CD14-positive monocyte (primary cell): ENCODE data around the gene SAMD14. TPM values are rescaled to one million over a fixed set of nuclear protein-coding genes. Genes with fewer than 3 reads are reported as not detected.

ENCODE experiments used
- DNase-seq, 3 donors: peaks; one replicate each; pipeline ENCODE4 v3.0.0-alpha.2; 2011 to 2022
- H2AFZ ChIP-seq: 2 replicates; pipeline ENCODE4 v1.6.0; 2012; ENCODE audit warnings: mild to moderate bottlenecking, low read depth, low read length, inconsistent platforms; ENCODE audit not compliant: insufficient read depth, poor library complexity, severe bottlenecking
- H3K27ac ChIP-seq, 2 donors: 1 replicate in 1 of 2; 2 replicates in 1 of 2; pipeline ENCODE4 v1.5.1; 2012 to 2013; ENCODE audit warnings: low read length in 2 of 2, control low read depth in 1 of 2, inconsistent platforms in 1 of 2, low read depth in 1 of 2, mild to moderate bottlenecking in 1 of 2
- H3K27me3 ChIP-seq, 2 donors: one replicate each; pipeline versions ENCODE4 v1.6.0 to v1.6.1; 2011 to 2013; ENCODE audit warnings: low read length in 2 of 2; ENCODE audit not compliant: control insufficient read depth in 2 of 2, insufficient read depth in 2 of 2
- H3K36me3 ChIP-seq, 2 donors: replicated peaks in 1 of 2; 1 replicate in 1 of 2; 2 replicates in 1 of 2; pipeline versions ENCODE4 v1.5.1 to v1.6.1; 2012 to 2013; ENCODE audit warnings: low read length in 2 of 2, control low read depth in 1 of 2, inconsistent platforms in 1 of 2, mild to moderate bottlenecking in 1 of 2; ENCODE audit not compliant: insufficient read depth in 2 of 2, control insufficient read depth in 1 of 2
- H3K4me1 ChIP-seq, 2 donors: 1 replicate in 1 of 2; 2 replicates in 1 of 2; pipeline versions ENCODE4 v1.5.1 to v1.6.1; 2012 to 2013; ENCODE audit warnings: low read length in 2 of 2, control low read depth in 1 of 2, inconsistent platforms in 1 of 2, mild to moderate bottlenecking in 1 of 2, moderate library complexity in 1 of 2; ENCODE audit not compliant: insufficient read depth in 2 of 2, control insufficient read depth in 1 of 2
- H3K4me2 ChIP-seq: replicated peaks from 2 replicates; pipeline ENCODE3; 2012; ENCODE audit warnings: low read length, moderate library complexity, mild to moderate bottlenecking; ENCODE audit not compliant: poor library complexity, severe bottlenecking; ENCODE audit errors: extremely low read depth
- H3K4me3 ChIP-seq, 3 experiments: fragments of 200-600 bp in 1 of 3; sonication (generic) in 1 of 3; replicated peaks in 1 of 3; 1 replicate in 2 of 3; 2 replicates in 1 of 3; pipeline ENCODE4 v1.5.1; 2011 to 2013; ENCODE audit warnings: low read length in 3 of 3, mild to moderate bottlenecking in 3 of 3, control low read depth in 2 of 3, low read depth in 2 of 3, inconsistent platforms in 1 of 3, moderate library complexity in 1 of 3
- H3K79me2 ChIP-seq: 2 replicates; pipeline ENCODE4 v1.6.0; 2012; ENCODE audit warnings: mild to moderate bottlenecking, control low read depth, inconsistent platforms, low read length, moderate library complexity; ENCODE audit not compliant: insufficient read depth
- H3K9ac ChIP-seq: 2 replicates; pipeline ENCODE4 v1.6.0; 2017; ENCODE audit warnings: low read length, mild to moderate bottlenecking; ENCODE audit not compliant: insufficient read depth, poor library complexity, severe bottlenecking
- H3K9me3 ChIP-seq, 2 donors: replicated peaks in 1 of 2; 1 replicate in 1 of 2; 2 replicates in 1 of 2; pipeline versions ENCODE4 v1.5.1 to v1.6.1; 2012 to 2013; ENCODE audit warnings: low read length in 2 of 2, control low read depth in 1 of 2; ENCODE audit not compliant: control insufficient read depth in 1 of 2, insufficient read depth in 1 of 2
- H4K20me1 ChIP-seq: 2 replicates; pipeline ENCODE4 v1.6.0; 2012; ENCODE audit warnings: mild to moderate bottlenecking, low read length, control low read depth, moderate library complexity; ENCODE audit not compliant: insufficient read depth
- H3K27ac Mint-ChIP-seq, 7 donors: one replicate each; pipeline ENCODE4 v1.8.0; 2020; ENCODE audit warnings: mild to moderate bottlenecking in 7 of 7, mixed read lengths in 7 of 7, moderate library complexity in 6 of 7, inconsistent platforms in 2 of 7
- H3K27me3 Mint-ChIP-seq, 3 donors: one replicate each; pipeline ENCODE4 v1.8.0; 2021 to 2022; ENCODE audit warnings: low read depth in 3 of 3, mild to moderate bottlenecking in 3 of 3, mixed read lengths in 3 of 3, moderate library complexity in 3 of 3, inconsistent platforms in 1 of 3
- H3K36me3 Mint-ChIP-seq, 2 donors: one replicate each; pipeline ENCODE4 v1.8.0; 2020; ENCODE audit warnings: mixed read lengths in 2 of 2, inconsistent platforms in 1 of 2, mild to moderate bottlenecking in 1 of 2
- H3K4me1 Mint-ChIP-seq: one replicate; pipeline ENCODE4 v1.8.0; 2020; ENCODE audit warnings: mild to moderate bottlenecking, mixed read lengths
- H3K4me3 Mint-ChIP-seq, 2 donors: one replicate each; pipeline ENCODE4 v1.8.0; 2020; ENCODE audit warnings: mild to moderate bottlenecking in 2 of 2, mixed read lengths in 2 of 2, moderate library complexity in 1 of 2
- H3K9me3 Mint-ChIP-seq, 7 donors: one replicate each; pipeline ENCODE4 v1.8.0; 2020 to 2022; ENCODE audit warnings: mixed read lengths in 7 of 7, mild to moderate bottlenecking in 6 of 7, moderate library complexity in 6 of 7, inconsistent platforms in 2 of 7
- WGBS: methylation state at CpG from one replicate; pipeline ENCODE4 v1.1.5; 2013; ENCODE audit warnings: missing lambda C conversion rate; ENCODE audit not compliant: insufficient coverage; 5-methylcytosine and 5-hydroxymethylcytosine counted together
- intact Hi-C, 2 donors: fragments of 100-400 bp; cut with micrococcal nuclease; formaldehyde crosslinking; loops; one replicate each; pipeline versions ENCODE4 v1.15.0 to v1.15.1; 2023
- polyA plus RNA-seq, 3 donors: library from polyadenylated mRNA; depleted of rRNA in 1 of 3; unstranded in 2 of 3; stranded (reverse) in 1 of 3; fragments of 300-500 nt in 2 of 3; fragments of >200 nt in 1 of 3; fragmentation: Illumina TruSeq in 2 of 3; gene quantifications; 1 replicate in 2 of 3; 2 replicates in 1 of 3; pipeline ENCODE4 v1.2.3, GENCODE V29; 2012 to 2021
- TF ChIP-seq, protein P1 (sequence below): fragments of 200-600 bp; IDR thresholded peaks from one replicate; pipeline ENCODE4 v1.8.0; 2022; ENCODE audit warnings: antibody characterized with exemption, mild to moderate bottlenecking

Gene SAMD14
- polyA plus RNA-seq, 3 donors, result 0.09 TPM; not detected in 2

- intact Hi-C loops, result no loop called here
- Histone ChIP-seq H3K36me3 (peaks cover 5 to 10% of the 10 kb centered on the region in 2 donors), H3K4me3 (peak overlapping the region in 1 of 3 experiments; percentile 49), H3K79me2 (no peaks in the 10 kb centered on the region), H3K9me3 (peaks cover 3 to 13% of the 10 kb centered on the region in 2 donors), H4K20me1 (peaks cover 31% of the 10 kb centered on the region), H3K4me2 (peak overlapping the region; percentile 42), H3K9ac (no peak overlapping the region), H3K27ac (no peak overlapping the region), H2AFZ (no peak overlapping the region), H3K27me3 (peaks cover 32 to 60% of the 10 kb centered on the region in 2 donors), H3K4me1 (peaks cover 24 to 36% of the 10 kb centered on the region in 2 donors)
- peaks cover 38% of the 10 kb centered on the region for H3K4me1 Mint-ChIP-seq
- peaks cover 66 to 81% (median 74%) of the 10 kb centered on the region in 3 donors for H3K27me3 Mint-ChIP-seq
- DNase-seq, result peak in 2 of 3 donors; percentile 17 to 32
- H3K27ac Mint-ChIP-seq, result peak overlapping the region in 3 of 7 donors; percentile 19 to 81 (median 64)
- H3K4me3 Mint-ChIP-seq, result peak overlapping the region; percentile 45 to 95
- H3K36me3 Mint-ChIP-seq, result peaks cover 16 to 21% of the 10 kb centered on the region in 2 donors
- peaks cover 2 to 27% (median 18%) of the 10 kb centered on the region in 7 donors for H3K9me3 Mint-ChIP-seq
- TF ChIP-seq, protein P1, sequence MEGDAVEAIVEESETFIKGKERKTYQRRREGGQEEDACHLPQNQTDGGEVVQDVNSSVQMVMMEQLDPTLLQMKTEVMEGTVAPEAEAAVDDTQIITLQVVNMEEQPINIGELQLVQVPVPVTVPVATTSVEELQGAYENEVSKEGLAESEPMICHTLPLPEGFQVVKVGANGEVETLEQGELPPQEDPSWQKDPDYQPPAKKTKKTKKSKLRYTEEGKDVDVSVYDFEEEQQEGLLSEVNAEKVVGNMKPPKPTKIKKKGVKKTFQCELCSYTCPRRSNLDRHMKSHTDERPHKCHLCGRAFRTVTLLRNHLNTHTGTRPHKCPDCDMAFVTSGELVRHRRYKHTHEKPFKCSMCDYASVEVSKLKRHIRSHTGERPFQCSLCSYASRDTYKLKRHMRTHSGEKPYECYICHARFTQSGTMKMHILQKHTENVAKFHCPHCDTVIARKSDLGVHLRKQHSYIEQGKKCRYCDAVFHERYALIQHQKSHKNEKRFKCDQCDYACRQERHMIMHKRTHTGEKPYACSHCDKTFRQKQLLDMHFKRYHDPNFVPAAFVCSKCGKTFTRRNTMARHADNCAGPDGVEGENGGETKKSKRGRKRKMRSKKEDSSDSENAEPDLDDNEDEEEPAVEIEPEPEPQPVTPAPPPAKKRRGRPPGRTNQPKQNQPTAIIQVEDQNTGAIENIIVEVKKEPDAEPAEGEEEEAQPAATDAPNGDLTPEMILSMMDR, result no peak
- WGBS, result under 1% methylated on average over 14 of the region's 32 CpGs
Observed at GRCh38 chr17:50128441-50129352, 1.3 kb downstream of the SAMD14 start.

DNA sequence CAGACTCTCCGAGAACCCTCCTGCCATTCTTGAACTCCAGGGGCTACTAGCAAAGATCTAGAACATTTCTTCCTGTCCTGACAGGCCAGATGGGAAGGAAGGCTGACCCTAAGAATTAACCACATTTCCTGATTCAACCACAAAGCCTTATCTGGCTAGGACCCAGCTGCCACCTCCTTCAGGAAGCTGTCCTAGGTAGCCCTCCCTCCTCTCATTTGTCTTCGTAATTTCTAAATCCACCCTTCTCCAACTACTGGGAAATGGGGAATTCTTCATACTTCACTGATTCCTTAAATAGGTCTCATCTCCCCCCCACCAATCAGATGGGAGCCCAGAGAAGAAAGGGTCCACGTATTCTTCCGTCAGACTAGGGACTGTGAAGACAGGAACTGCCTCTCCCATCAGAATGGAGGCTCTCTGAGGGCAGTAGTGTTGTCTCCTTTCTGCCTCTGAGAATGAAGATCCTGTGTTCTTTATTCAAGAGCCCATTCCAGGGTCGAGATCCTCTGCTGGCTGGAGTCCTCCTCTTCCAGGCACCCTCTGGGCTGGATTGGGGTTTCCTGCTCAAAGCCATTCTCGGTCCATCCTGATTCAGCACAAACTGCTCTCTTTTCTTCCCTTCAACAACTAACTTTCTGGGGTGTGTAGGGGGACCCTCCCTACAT lies 2.1 kb downstream of the SAMD14 start:
- TF ChIP-seq, protein P1, result no peak
- H3K36me3 ChIP-seq, result peaks cover 0 to under 1% of the 10 kb centered on the region in 2 donors
- peaks cover 38% of the 10 kb centered on the region for H3K4me1 Mint-ChIP-seq
- no peaks in the 10 kb centered on the region for H3K79me2 ChIP-seq
- intact Hi-C loops, result no loop called here
- H3K27ac ChIP-seq, result no peak overlapping the region
- H3K4me1 ChIP-seq, result peaks cover 24 to 36% of the 10 kb centered on the region in 2 donors
- peak in 2 of 3 donors; percentile 30 to 33 for DNase-seq
- H3K9ac ChIP-seq, result no peak overlapping the region
- H3K9me3 Mint-ChIP-seq, result peaks cover 2 to 27% (median 18%) of the 10 kb centered on the region in 7 donors
- H3K36me3 Mint-ChIP-seq, result peaks cover 11 to 14% of the 10 kb centered on the region in 2 donors
- H3K27ac Mint-ChIP-seq, result no peak overlapping the region
- H3K9me3 ChIP-seq, result peaks cover 3 to 13% of the 10 kb centered on the region in 2 donors
- H4K20me1 ChIP-seq, result peaks cover 23% of the 10 kb centered on the region
- peak overlapping the region in 1 of 2 donors; percentile 95 for H3K4me3 Mint-ChIP-seq
- H2AFZ ChIP-seq, result no peak overlapping the region
- 13% methylated on average over 3 of the region's 6 CpGs for WGBS
- H3K4me2 ChIP-seq, result peak overlapping the region; percentile 12
- H3K4me3 ChIP-seq, result no peak overlapping the region
- peaks cover 72 to 89% (median 82%) of the 10 kb centered on the region in 3 donors for H3K27me3 Mint-ChIP-seq
- H3K27me3 ChIP-seq, result peaks cover 37 to 68% of the 10 kb centered on the region in 2 donors
